Uterus (tissue), 4 donors: Measurements from ENCODE around the gene ADCYAP1. TPM values are rescaled to one million over a fixed set of nuclear protein-coding genes. Genes with fewer than 3 reads are reported as not detected.
A peak's percentile ranks its signal among the peaks of the same experiment; 100 is the strongest.
"Not testable (repeated sequence)": the region's sequence is repeated elsewhere in the genome, so short reads cannot be mapped to it uniquely, and the experiment has no call there.

Experiments
- DNase-seq, 2 donors: peaks; one replicate each; pipeline ENCODE4 v3.0.0-alpha.2; 2019 to 2020
- H3K27ac ChIP-seq, 2 donors: fragments of 200-600 bp; sonication (generic); 1 replicate in 1 of 2; 2 replicates in 1 of 2; pipeline ENCODE4 v1.5.1; 2016 to 2018
- H3K27me3 ChIP-seq, 2 donors: fragments of 200-600 bp; sonication (generic); one replicate each; pipeline ENCODE4 v1.5.1; 2018 to 2019; ENCODE audit warnings: control low read depth in 1 of 2
- H3K36me3 ChIP-seq, 2 donors: fragments of 200-600 bp; sonication (generic); one replicate each; pipeline ENCODE4 v1.5.1; 2019; ENCODE audit warnings: control low read depth in 1 of 2
- H3K4me1 ChIP-seq, 2 donors: fragments of 200-600 bp; sonication (generic); one replicate each; pipeline ENCODE4 v1.5.1; 2018 to 2019; ENCODE audit warnings: control low read depth in 1 of 2
- H3K4me3 ChIP-seq, 2 donors: fragments of 200-600 bp; sonication (generic); 1 replicate in 1 of 2; 2 replicates in 1 of 2; pipeline ENCODE4 v1.5.1; 2018 to 2019; ENCODE audit warnings: mild to moderate bottlenecking in 1 of 2
- H3K9me3 ChIP-seq, 2 donors: fragments of 200-600 bp; sonication (generic); one replicate each; pipeline ENCODE4 v1.5.1; 2019; ENCODE audit warnings: control low read depth in 1 of 2
- POLR2A ChIP-seq, 2 donors: fragments of 450-650 bp; IDR thresholded peaks; one replicate each; pipeline ENCODE4 v1.6.1; 2016; ENCODE audit warnings: antibody characterized with exemption in 2 of 2, mild to moderate bottlenecking in 1 of 2, moderate library complexity in 1 of 2
- intact Hi-C: fragments of 100-400 bp; cut with DNase I; formaldehyde crosslinking; loops from one replicate; pipeline ENCODE4 v1.15.1; 2023; ENCODE audit warnings: low total_unique reads
- total RNA-seq, 4 donors: library from RNA; depleted of rRNA in 3 of 4; stranded (reverse); fragments of >200 nt in 3 of 4; gene quantifications; one replicate each; pipeline versions ENCODE4 v1.1.0 to v1.2.4, GENCODE V29; 2014 to 2023
- TF ChIP-seq, protein P1 (sequence below), 4 experiments: fragments of 200-600 bp in 2 of 4; fragments of 450-650 bp in 2 of 4; sonication (generic) in 2 of 4; IDR thresholded peaks; one replicate each; pipeline ENCODE4 v1.5.1; 2016 to 2019; ENCODE audit warnings: antibody characterized with exemption in 4 of 4, mild to moderate bottlenecking in 2 of 4, moderate library complexity in 1 of 4
- donor health status: DM: yes; HTN: yes; CAD: no.

Gene ADCYAP1
- 1 to 10 TPM in 1 of 4 donors, under 1 TPM in 2, not detected in 1; 0.49 to 1.5 (median 0.97) TPM for total RNA-seq

DNA sequence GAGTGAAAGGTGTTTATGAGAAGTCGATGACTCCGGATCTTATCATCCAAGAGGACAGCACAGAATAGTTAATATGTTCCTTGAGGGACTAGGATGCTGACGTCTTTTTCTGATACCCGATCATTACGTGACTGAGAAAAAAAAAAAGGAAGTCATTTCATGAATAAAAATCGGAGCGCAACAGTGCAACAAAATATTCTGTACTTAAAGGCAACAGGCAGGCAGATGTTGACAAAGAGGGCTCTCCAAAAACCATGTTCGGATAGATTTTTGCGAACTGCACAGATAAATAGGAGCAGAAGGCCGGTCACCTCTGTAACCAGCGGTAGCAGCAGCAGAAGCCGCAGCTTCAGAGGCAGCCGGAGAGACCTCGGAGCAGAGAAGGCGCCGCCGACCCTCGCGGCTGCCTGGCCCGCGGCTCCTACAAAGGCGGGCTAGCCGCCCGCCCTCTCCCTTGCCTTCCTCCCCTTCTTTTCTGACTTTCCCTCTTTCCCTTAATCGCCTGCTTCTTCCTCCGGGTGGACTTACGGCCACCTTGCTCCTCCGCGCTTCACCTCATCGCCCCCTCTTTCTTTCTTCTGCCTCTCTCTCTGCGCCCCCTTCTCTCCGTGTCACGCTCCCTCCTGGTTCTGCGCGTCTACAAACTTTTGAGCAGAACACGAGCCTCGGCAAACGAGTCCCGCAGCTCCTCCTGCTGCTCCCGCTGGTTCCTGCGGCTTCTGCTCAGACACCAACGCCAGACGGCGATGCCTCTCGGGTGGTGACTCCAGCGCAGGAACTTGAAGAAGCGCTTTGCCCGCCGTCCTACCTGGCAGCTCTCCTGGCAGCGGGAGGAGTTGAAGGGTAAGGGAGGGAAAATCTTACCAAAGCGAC, at the start of gene ADCYAP1:
TSS of gene ADCYAP1 (plus strand) at position 654 of the 873 bp plus-strand sequence. CDS start 516 bp downstream, outside the sequence.
- no peaks in the 10 kb centered on the region for H3K36me3 ChIP-seq
- H3K4me3 ChIP-seq: no peak within 1 kb of the TSS
- TF ChIP-seq, protein P1, sequence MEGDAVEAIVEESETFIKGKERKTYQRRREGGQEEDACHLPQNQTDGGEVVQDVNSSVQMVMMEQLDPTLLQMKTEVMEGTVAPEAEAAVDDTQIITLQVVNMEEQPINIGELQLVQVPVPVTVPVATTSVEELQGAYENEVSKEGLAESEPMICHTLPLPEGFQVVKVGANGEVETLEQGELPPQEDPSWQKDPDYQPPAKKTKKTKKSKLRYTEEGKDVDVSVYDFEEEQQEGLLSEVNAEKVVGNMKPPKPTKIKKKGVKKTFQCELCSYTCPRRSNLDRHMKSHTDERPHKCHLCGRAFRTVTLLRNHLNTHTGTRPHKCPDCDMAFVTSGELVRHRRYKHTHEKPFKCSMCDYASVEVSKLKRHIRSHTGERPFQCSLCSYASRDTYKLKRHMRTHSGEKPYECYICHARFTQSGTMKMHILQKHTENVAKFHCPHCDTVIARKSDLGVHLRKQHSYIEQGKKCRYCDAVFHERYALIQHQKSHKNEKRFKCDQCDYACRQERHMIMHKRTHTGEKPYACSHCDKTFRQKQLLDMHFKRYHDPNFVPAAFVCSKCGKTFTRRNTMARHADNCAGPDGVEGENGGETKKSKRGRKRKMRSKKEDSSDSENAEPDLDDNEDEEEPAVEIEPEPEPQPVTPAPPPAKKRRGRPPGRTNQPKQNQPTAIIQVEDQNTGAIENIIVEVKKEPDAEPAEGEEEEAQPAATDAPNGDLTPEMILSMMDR (IDR thresholded peaks at IDR 0.05): no peak
- no peak for TF ChIP-seq POLR2A (IDR thresholded peaks at IDR 0.05)
- H3K27ac ChIP-seq: no peak within 1 kb of the TSS
- DNase-seq: no peak
- peaks cover 24 to 55% of the 10 kb centered on the region in 2 donors for H3K27me3 ChIP-seq
- peaks cover 0 to 11% of the 10 kb centered on the region in 2 donors for H3K4me1 ChIP-seq
- no peaks in the 10 kb centered on the region for H3K9me3 ChIP-seq
- intact Hi-C loops: no loop called here

DNA sequence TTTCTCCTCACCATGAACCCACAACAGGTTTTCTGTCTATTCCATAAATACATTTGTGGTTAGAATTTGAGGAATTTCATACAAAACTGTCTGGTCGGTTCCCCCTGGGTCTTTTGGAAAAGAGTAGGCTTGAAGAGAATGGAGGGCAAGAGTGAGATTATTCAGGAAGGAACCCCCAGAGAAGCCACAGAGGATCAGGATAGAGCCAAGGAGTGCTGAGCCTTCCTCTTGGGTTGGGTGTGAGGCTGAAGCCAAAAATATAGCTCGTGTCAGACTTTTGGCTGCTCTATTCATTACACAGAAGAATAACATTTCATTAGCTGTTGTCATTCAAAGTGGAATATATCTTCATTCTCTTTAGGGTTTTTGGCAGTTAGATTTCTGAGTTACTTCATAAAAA, 46.7 kb upstream of the ADCYAP1 start:
- H3K4me1 ChIP-seq: no peaks in the 10 kb centered on the region
- TF ChIP-seq, protein P1 (IDR thresholded peaks at IDR 0.05): no peak
- no peak for TF ChIP-seq POLR2A (IDR thresholded peaks at IDR 0.05)

DNA sequence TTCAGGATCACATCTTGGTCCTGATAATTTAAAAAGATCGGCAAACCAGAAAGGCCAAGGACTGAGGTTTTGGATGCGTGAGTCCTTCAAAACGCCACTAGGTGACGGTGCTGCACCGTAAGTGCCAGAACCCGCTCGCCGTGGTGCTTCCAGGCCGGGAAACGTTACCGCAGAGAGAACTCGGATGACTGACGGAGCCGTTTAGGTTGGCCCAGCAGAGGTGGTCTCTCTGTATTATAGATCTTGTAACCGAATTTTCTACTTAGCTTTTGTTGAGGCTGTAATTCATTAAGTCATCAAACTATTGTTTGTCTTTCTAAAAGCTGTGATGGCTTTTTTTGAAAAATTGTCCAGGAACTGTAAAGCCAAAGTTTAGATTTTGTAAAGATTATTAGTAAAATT, 39.8 kb upstream of the ADCYAP1 start:
- Histone ChIP-seq H3K27ac (no peak overlapping the region), H3K9me3 (no peaks in the 10 kb centered on the region), H3K4me1 (no peaks in the 10 kb centered on the region), H3K4me3 (no peak overlapping the region), H3K27me3 (no peaks in the 10 kb centered on the region), H3K36me3 (no peaks in the 10 kb centered on the region)
- DNase-seq: peak; percentile 52 to 54
- intact Hi-C loops: no loop called here
- TF ChIP-seq, protein P1 (IDR thresholded peaks at IDR 0.05): peak; percentile 87 to 96 (median 93)
- TF ChIP-seq POLR2A (IDR thresholded peaks at IDR 0.05): no peak

More for the DNA sequence above, 46.7 kb upstream of the ADCYAP1 start:
- intact Hi-C loops: no loop called here
- H3K4me3 ChIP-seq: no peak overlapping the region
- H3K27ac ChIP-seq: no peak overlapping the region
- no peaks in the 10 kb centered on the region for H3K36me3 ChIP-seq
- no peaks in the 10 kb centered on the region for H3K9me3 ChIP-seq
- H3K27me3 ChIP-seq: no peaks in the 10 kb centered on the region
- no peak for DNase-seq

DNA sequence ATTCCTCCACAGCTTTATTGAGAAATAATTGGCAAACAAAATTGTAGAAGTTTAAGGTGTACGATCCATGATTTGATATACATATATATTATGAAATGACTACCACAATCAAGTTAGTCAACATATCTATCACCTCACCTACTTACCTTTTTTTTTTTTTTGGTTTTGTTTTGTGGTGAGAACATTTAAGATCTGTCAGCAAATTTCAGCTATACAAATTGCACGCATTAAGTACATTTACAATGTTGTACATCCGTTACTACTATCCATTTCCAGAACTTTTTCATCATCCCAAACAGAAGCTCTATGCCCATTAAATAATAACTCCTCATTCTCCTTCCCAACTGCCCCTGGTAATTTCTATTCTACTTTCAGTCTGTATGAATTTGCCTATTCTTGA, 37.4 kb upstream of the ADCYAP1 start:
- DNase-seq: no peak
- no peaks in the 10 kb centered on the region for H3K27me3 ChIP-seq
- no peak overlapping the region for H3K27ac ChIP-seq
- H3K36me3 ChIP-seq: no peaks in the 10 kb centered on the region
- H3K4me1 ChIP-seq: no peaks in the 10 kb centered on the region
- no peak overlapping the region for H3K4me3 ChIP-seq
- intact Hi-C loops: no loop called here
- no peak for TF ChIP-seq POLR2A (IDR thresholded peaks at IDR 0.05)
- TF ChIP-seq, protein P1 (IDR thresholded peaks at IDR 0.05): no peak
- H3K9me3 ChIP-seq: no peaks in the 10 kb centered on the region

DNA sequence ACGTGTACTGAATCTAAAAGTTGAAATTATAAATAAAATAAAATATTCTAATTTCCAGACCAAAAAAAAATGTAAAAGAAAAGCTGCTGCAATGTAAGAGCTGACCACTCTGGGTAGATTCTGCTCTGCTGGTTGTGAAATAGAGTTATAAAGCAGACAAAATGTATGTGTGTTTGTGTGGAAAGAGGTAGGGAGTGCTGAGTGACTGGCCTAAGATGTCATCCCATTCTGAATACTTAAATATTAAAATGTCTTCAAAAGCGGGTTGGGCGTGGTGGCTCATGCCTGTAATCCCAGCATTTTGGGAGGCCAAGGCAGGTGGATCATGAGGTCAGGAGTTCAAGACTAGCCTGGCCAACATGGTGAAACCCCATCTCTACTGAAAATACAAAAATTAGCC, 31.2 kb upstream of the ADCYAP1 start:
- intact Hi-C loops, H3K36me3 ChIP-seq, H3K27me3 ChIP-seq, H3K4me1 ChIP-seq, DNase-seq, H3K9me3 ChIP-seq, H3K4me3 ChIP-seq: not testable (repeated sequence)
- H3K27ac ChIP-seq: peak overlapping the region; percentile 12 to 32
